Activated CD4-positive, CD25-positive, alpha-beta regulatory T cell treated with anti-CD3 and anti-CD28 coated beads, Interleukin-2, amount 50 U/mL, for 24 hours (primary cell): ENCODE results near the gene ASXL3.

Experiments used
- ATAC-seq, 2 donors: fragments of 150-1000 bp; cut with Tn5 transposase; one replicate each; pipeline ENCODE4 v1.10.0; 2021; ENCODE audit warnings: mild to moderate bottlenecking in 1 of 2, moderate library complexity in 1 of 2

The ASXL3 gene

DNA sequence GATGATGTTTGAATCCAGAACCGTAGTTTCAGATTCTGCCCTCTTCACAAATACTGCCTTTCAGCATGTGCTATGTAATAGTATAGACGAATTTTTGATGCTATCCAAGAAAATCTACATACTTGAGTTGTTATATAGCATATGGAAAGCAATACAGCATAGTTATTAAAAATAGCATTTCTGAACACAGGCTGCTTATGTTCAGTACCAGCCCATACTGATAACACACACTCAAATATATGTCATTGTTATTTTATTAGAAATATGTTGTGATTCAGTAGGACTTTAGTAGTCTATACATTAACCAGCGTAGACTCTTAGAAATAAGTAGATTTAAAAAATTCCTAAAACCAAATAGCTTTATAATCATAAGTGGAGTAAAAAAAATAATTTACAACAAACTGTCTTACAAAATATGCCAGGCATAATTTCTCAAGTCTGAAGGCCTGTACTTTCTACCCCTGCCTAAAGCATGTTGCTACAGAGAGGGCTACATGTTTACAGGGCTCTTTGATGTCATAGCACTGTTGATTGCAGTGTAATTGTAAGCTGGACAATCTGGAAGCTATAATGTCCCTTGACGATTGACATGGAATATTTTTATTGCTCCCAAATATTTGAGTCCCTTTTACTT, 86.3 kb downstream of the ASXL3 start:
- ATAC-seq, result no peak

GRCh38 chr18:33665187-33665586, 87.2 kb downstream of the ASXL3 start:
- no peak for ATAC-seq

- ATAC-seq, result no peak
Measured at GRCh38 chr18:33665641-33666040, 87.6 kb downstream of the ASXL3 start.

GRCh38 chr18:33666915-33667314, 88.9 kb downstream of the ASXL3 start:
- ATAC-seq, result no peak

DNA sequence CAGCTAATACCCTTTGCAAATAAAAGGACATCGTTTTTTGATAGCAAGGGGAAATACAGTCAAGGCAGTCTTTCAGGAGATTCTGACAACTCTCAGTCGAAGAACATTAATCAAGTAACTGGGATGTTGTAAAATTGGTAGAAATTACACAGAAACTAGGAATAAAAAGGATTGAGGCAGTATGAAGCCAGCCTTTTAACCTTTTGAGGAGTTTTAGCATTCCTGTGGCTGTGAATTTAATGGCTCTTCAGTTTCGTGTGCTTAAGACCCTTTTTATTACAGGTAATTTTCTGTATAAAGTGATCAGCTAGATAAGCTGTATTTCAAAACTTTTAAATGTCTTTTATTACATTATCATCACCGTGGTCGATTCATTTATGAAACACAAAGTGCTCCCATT, 91.6 kb downstream of the ASXL3 start:
- ATAC-seq, result no peak

DNA sequence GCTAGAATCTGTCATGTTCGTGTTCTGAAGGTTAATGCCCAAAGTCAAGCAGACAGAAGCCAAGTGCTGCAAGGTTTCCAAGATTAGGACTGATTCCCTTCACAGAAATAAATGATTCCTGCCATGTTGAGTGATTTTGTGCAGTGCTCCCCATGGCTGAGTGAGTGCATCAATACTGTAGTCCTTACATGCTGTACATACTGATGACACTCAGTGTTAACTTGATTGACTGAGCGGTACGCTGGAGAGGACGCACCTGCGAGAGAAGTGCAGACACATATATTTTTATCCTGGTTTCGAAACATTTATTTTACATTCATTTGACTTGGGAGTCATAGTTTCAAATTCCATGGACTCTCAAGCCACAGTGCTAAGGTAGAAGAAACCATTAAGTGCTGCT, 92.0 kb downstream of the ASXL3 start:
- no peak for ATAC-seq

- ATAC-seq, result no peak
Measured at GRCh38 chr18:33673689-33674088, 95.7 kb downstream of the ASXL3 start.

- no peak for ATAC-seq
Measured at GRCh38 chr18:33676593-33676992, 98.6 kb downstream of the ASXL3 start.

GRCh38 chr18:33677891-33678290, 99.9 kb downstream of the ASXL3 start:
- ATAC-seq, result no peak

DNA sequence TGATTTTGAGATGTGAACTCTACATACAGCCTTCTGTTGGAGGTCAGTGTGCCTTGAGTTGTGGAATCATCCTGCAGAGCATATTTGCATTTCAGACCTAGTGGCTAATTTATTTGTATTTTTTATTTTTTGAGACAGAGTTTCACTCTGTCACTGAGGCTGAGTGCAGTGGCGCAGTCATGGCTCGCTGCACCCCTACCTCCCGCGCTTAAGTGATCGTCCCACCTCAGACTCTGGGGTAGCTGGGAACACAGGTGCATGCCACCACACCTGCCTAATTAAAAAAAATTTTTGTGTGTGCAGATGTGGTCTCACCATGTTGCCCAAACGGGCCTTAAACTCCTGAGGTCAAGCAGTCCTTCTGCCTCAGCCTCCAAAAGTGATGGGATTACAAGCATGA, 104.4 kb downstream of the ASXL3 start:
- no peak for ATAC-seq

GRCh38 chr18:33694593-33694992, 116.6 kb downstream of the ASXL3 start:
- no peak for ATAC-seq

DNA sequence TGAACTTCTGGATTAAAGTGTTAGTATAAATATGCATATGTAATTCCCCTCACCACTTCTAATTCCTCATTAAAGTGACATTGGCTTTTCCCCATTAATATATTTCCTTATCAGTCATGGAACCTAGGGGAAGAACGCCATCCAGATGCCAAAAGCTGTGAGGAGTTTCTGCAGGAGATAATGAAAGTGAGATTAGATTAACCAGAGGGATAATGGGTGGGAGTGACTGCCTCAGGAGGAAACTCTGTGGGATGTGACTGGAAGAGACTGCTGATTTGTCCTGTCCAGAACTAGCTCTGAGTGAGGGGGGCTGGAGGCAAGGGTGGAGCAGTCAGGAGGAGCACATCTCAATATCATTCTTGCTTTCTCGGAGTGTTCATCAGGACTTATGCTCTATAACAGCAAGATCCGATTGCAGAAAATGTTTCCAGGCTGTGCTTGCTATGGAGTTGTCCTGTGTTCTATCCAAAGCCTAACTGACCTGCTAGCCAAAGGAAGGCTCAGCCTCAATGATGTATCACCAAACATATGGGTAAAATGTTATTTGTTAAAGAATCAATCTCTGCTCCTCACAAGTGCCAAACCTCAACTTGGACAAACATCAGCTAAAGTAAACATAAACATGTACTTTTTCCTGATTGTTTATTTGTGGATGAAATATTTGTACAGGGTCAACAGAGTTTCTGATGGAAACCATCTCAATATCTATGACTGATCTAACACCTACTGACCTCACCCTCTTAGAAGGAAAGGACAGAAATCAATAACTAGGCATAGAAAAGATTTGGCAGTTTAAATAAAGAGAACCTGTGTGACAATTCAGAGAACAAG, 118.5 kb downstream of the ASXL3 start:
- ATAC-seq, result no peak

DNA sequence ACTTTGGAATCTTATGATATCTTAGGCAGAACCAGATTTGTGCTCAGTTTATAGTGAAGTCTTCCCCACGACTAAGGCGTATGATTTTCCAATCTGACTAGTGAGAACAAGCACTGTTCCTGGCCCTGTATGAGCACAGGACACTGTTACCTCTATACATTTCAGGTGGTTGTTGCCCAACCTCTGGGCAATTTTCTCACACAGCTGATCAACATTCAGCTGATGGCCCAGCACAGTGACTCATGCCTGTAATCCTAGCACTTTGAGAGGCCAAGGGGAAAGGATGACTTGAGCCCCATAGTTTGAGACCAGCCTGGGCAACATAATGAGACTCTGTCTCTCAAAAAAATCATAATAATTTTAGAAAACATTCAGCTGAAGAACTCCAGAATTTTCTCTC, 119.5 kb downstream of the ASXL3 start:
- no peak for ATAC-seq

GRCh38 chr18:33699372-33699771, 121.4 kb downstream of the ASXL3 start:
- no peak for ATAC-seq

DNA sequence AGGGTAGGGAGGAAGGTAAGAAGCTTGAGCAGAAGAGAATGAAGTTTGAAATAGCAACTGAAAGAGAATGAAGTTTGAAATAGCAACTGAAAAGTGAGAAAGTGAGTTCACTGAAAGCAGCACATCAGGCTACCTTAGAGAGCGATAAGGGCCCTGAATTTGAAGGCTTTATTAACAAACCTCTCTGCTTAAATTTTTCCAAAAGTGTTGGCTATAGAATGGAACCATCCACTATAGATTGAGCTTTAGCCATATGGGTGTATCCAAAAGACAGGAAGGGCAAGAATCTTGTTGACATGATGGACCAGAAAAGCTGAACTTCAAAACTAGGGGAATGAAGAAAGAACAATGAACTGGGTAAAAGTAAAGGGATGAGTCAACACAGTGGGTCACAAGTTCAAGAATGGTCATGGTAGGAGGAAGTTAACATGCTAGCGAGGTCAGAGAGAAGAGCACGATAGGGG, 122.5 kb downstream of the ASXL3 start:
- ATAC-seq, result no peak

DNA sequence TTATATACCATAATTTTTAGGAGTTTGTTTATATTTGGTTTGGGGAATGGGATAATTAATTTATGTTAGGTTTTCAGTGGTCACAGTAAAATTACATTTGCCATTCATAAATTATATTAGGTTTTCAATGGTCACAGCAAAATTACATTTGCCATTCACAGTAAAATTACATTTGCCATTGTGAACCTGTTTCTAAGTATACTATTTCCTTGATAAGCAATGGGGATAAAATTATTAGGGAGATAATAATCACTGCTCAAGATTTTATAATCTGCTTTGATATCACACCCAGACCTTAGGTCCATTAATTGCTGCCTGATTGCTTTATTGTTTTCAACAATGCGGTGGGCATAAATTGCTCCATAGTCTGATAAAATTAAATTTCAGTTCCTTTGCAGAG, 124.6 kb downstream of the ASXL3 start:
- no peak for ATAC-seq

DNA sequence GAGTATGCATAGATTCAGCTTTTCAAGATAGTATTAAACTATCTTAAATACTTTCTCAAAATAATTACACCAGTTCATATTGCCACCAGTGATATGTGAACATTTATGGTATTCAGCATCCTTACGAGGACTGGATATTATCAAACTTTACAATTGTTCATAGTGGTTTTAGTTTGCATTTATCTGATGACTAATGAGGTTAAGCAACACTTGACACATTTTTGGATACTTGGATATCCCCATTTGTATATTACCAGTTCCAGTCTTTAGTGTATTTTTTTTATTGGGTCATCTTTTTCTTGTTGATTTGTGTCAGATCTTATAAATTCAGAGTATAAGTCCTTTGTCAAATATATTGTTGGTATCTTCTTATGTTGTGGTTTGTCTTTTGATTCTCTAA, 128.4 kb downstream of the ASXL3 start:
- ATAC-seq, result no peak

GRCh38 chr18:33708876-33709275, 130.9 kb downstream of the ASXL3 start:
- no peak for ATAC-seq

- no peak for ATAC-seq
Measured at GRCh38 chr18:33710269-33710668, 132.2 kb downstream of the ASXL3 start.

DNA sequence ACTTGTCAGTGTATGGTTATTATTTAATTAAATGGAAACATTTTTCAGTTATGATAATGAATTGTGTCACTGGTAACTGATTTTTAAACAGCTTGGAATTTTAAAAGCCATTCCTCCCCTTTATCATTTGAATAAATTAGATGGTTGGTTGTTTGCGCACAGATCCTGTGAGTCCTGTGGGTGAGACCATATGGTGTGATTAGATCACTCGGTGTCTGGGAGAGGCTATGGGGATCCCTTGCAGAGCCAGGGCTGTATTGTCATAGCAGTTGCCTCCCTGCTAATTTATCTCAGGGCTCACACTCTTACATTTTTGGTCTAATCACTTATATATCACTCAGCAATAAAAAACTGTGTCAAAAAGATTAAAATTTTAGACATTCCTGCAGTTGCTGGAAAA, 133.5 kb downstream of the ASXL3 start:
- ATAC-seq, result no peak

DNA sequence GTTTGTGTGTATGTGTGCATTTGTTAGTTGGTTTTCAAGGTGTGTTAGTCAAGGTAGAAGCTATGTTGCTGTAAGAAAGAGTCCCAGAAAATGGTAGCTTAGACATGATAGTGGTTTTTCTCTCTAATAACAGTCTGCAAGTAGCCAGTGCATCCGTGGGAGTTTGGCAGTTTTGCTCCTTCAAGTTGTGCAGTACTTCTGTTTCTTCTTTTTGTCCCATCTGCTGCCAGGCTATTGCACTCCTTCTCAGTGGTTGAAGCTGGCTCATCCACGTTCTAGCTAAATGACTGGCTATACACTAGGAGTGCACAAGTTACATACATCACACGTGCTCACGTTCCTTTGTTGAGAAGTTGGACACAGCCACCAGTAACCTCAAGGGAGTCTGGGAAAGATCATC, 134.7 kb downstream of the ASXL3 start:
- no peak for ATAC-seq

DNA sequence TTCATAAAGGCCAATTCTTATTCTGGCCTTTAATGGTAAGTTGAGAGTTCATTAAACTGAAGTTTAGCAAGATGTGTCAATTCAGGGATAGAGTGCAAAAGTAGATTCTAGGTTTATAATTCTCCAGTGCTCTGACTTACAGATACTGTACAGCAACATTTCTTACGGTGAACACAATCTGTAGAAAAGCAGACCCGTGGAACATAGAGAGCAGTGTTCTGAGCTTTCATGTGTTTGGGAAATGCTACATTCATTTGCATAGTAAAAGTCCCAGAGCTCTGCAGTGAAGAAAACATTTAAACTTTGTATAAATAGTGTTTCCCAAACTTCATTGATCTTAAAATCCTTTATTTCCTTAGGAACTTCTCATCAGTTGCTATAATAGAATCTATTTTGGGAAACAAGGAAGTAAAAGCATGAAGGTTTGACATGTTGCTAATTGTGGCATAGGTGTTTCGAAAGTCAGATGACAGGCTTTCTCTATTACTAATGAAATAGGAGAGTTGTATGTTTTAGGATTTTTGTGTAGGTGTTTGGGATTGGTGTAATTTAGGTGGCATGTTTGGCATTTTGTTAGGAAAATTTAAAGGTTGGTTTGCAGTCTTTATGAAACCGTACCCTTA, 138.2 kb downstream of the ASXL3 start:
- ATAC-seq, result no peak

DNA sequence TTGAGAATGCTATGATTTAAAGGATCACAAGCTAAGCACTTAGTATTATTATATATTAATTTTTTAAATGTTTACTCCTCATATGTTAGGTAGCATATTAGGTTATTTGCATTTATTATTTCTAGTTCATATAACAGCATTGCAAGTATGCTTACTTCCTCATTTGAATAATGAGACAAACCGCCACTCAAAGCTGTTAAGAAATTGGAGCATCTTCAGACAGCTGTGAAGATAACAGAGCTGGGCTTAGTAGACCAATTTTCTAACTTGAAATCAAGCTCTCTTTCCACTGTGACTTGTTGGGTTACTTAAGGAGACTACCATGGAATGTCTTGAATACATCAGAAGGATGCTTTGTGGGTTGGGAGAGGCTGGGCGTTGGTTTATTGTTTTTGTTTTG, 139.3 kb downstream of the ASXL3 start:
- ATAC-seq, result no peak

DNA sequence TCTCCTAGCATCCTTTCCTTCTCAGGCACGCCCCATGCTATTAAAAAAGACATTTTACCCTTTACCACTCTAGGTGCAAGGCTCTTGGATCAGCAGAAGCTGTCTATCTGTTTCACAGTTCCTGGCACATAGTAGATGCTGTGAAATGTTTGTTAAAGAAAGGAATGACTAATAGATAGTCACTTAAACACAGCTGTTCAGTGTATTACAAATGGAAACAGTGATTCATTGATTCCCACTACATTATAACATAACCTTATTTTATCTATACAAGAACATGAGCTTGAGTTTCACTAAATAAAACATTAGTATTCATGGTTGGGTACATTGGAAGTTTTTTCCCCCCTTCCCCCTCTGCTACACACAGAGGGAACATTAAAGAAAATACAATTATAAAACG, 142.1 kb downstream of the ASXL3 start:
- no peak for ATAC-seq
